MCF 10A (cell line): ENCODE measurements around the gene USP17L28. TPM values are rescaled to one million over a fixed set of nuclear protein-coding genes. Genes with fewer than 3 reads are reported as not detected.
"Not testable (repeated sequence)": the region's sequence is repeated elsewhere in the genome, so short reads cannot be mapped to it uniquely, and the experiment has no call there.

Source experiments
- Bru-seq: library from RNA; stranded (reverse); fragments of 400-500 nt; gene quantifications from one replicate; lab custom pipeline; 2021; lab: Mats Ljungman, UMichigan
- BruChase-seq, 2 experiments: library from RNA; stranded (reverse); fragments of 400-500 nt; gene quantifications; one replicate each; lab custom pipeline; 2021; lab: Mats Ljungman, UMichigan
- BruUV-seq: library from RNA; stranded (reverse); fragments of 400-500 nt; replicated peaks from 2 replicates; lab custom pipeline; 2021; lab: Mats Ljungman, UMichigan
- CTCF ChIA-PET: fragments of 300-600 bp; sonication (Branson Sonifier 250); formaldehyde crosslinking; extraction: SDS; loops from one replicate; lab custom pipeline; 2021; ENCODE audit warnings: antibody characterized with exemption, inconsistent platforms; lab: Yijun Ruan, JAX
- POLR2A ChIA-PET: fragments of 300-600, 350-650 bp; sonication (Branson Sonifier 250); formaldehyde crosslinking; extraction: SDS; loops from one replicate; lab custom pipeline; 2020; ENCODE audit warnings: antibody characterized with exemption, inconsistent platforms; lab: Yijun Ruan, JAX
- DNase-seq: peaks from one replicate; pipeline ENCODE4 v3.0.0-alpha.2; 2018; ENCODE audit not compliant: unreplicated experiment
- H3K27ac Mint-ChIP-seq: one replicate; pipeline ENCODE4 v1.8.0; 2022; ENCODE audit warnings: mild to moderate bottlenecking, low read depth, mixed read lengths; ENCODE audit not compliant: unreplicated experiment
- H3K27me3 Mint-ChIP-seq: one replicate; pipeline ENCODE4 v1.8.0; 2022; ENCODE audit warnings: mixed read lengths; ENCODE audit not compliant: insufficient read depth, unreplicated experiment
- H3K36me3 Mint-ChIP-seq: one replicate; pipeline ENCODE4 v1.8.0; 2022; ENCODE audit warnings: mild to moderate bottlenecking, moderate library complexity, mixed read lengths; ENCODE audit not compliant: insufficient read depth, unreplicated experiment
- H3K4me1 Mint-ChIP-seq: one replicate; pipeline ENCODE4 v1.8.0; 2022; ENCODE audit warnings: mixed read lengths; ENCODE audit not compliant: insufficient read depth, unreplicated experiment
- H3K4me3 Mint-ChIP-seq: one replicate; pipeline ENCODE4 v1.8.0; 2022; ENCODE audit warnings: mild to moderate bottlenecking, moderate library complexity, mixed read lengths; ENCODE audit not compliant: unreplicated experiment
- H3K9me3 Mint-ChIP-seq: one replicate; pipeline ENCODE4 v1.8.0; 2022; ENCODE audit warnings: mixed read lengths; ENCODE audit not compliant: unreplicated experiment
- intact Hi-C: fragments of 100-400 bp; cut with micrococcal nuclease; formaldehyde crosslinking; loops from 2 replicates; pipeline ENCODE4 v1.14.1; 2022
- long read RNA-seq: library from polyadenylated mRNA; stranded (forward); transcript quantifications from one replicate; pipeline ENCODE4 v2.0.0, GENCODE V29; 2022
- total RNA-seq: library from RNA; stranded (reverse); gene quantifications from 2 replicates; pipeline ENCODE4 v1.2.3, GENCODE V29; 2022

USP17L28 gene
- not detected in 2 replicates for total RNA-seq
- Bru-seq, nascent RNA: not detected
- BruChase-seq, experiment 1, labeled RNA remaining after a 6-hour chase: not detected
- BruChase-seq, experiment 2, labeled RNA remaining after a 2-hour chase: not detected
- long read RNA-seq: 0 reads

GRCh38 chr4:9348593-9348992 is at the start of gene USP17L28:
Gene USP17L28 (plus strand): TSS chr4:9348893. CDS start chr4:9348893, 0 bp downstream.
- POLR2A ChIA-PET, H3K27me3 Mint-ChIP-seq, H3K36me3 Mint-ChIP-seq, intact Hi-C loops, H3K9me3 Mint-ChIP-seq, CTCF ChIA-PET, BruUV-seq, H3K4me1 Mint-ChIP-seq, H3K4me3 Mint-ChIP-seq, H3K27ac Mint-ChIP-seq, DNase-seq: not testable (repeated sequence)

GRCh38 chr4:9324191-9324590 is 24.5 kb upstream of the USP17L28 start:
- BruUV-seq, CTCF ChIA-PET: not testable (repeated sequence)

GRCh38 chr4:9324865-9325264 is 23.8 kb upstream of the USP17L28 start, which contains the start of gene USP17L24:
Gene USP17L24 (plus strand): TSS chr4:9325165. CDS start chr4:9325165, 0 bp downstream.
- H3K36me3 Mint-ChIP-seq, H3K27ac Mint-ChIP-seq, H3K9me3 Mint-ChIP-seq, H3K27me3 Mint-ChIP-seq, DNase-seq, intact Hi-C loops, H3K4me3 Mint-ChIP-seq, POLR2A ChIA-PET, H3K4me1 Mint-ChIP-seq, CTCF ChIA-PET, BruUV-seq: not testable (repeated sequence)

More at GRCh38 chr4:9324191-9324590, 24.5 kb upstream of the USP17L28 start:
- H3K4me3 Mint-ChIP-seq, POLR2A ChIA-PET, DNase-seq, H3K4me1 Mint-ChIP-seq, H3K27ac Mint-ChIP-seq, H3K9me3 Mint-ChIP-seq, intact Hi-C loops, H3K36me3 Mint-ChIP-seq, H3K27me3 Mint-ChIP-seq: not testable (repeated sequence)

- POLR2A ChIA-PET, H3K4me1 Mint-ChIP-seq, H3K36me3 Mint-ChIP-seq, CTCF ChIA-PET, DNase-seq, H3K27me3 Mint-ChIP-seq, BruUV-seq, H3K4me3 Mint-ChIP-seq, H3K9me3 Mint-ChIP-seq, H3K27ac Mint-ChIP-seq, intact Hi-C loops: not testable (repeated sequence)
Observed at GRCh38 chr4:9329611-9330010, 19.1 kb upstream of the USP17L28 start, which contains the start of gene USP17L25. Gene USP17L25 (plus strand): TSS chr4:9329911. CDS start chr4:9329911, 0 bp downstream.

GRCh38 chr4:9334358-9334757 is 14.3 kb upstream of the USP17L28 start, which contains the start of gene USP17L26:
Gene USP17L26 (plus strand): TSS chr4:9334658. CDS start chr4:9334658, 0 bp downstream.
- H3K9me3 Mint-ChIP-seq, intact Hi-C loops, H3K27ac Mint-ChIP-seq, BruUV-seq, H3K36me3 Mint-ChIP-seq, CTCF ChIA-PET, DNase-seq, H3K4me3 Mint-ChIP-seq, POLR2A ChIA-PET, H3K27me3 Mint-ChIP-seq, H3K4me1 Mint-ChIP-seq: not testable (repeated sequence)

GRCh38 chr4:9339103-9339502 is 9.6 kb upstream of the USP17L28 start, which contains the start of gene USP17L5:
Gene USP17L5 (plus strand): TSS chr4:9339403. CDS start chr4:9339403, 0 bp downstream.
- POLR2A ChIA-PET, CTCF ChIA-PET, H3K27me3 Mint-ChIP-seq, H3K9me3 Mint-ChIP-seq, H3K27ac Mint-ChIP-seq, H3K4me1 Mint-ChIP-seq, intact Hi-C loops, H3K36me3 Mint-ChIP-seq, DNase-seq, BruUV-seq, H3K4me3 Mint-ChIP-seq: not testable (repeated sequence)

GRCh38 chr4:9343848-9344247 is 4.8 kb upstream of the USP17L28 start, which contains the start of gene USP17L27:
Gene USP17L27 (plus strand): TSS chr4:9344148. CDS start chr4:9344148, 0 bp downstream.
- POLR2A ChIA-PET, CTCF ChIA-PET, intact Hi-C loops, H3K4me3 Mint-ChIP-seq, H3K27me3 Mint-ChIP-seq, H3K27ac Mint-ChIP-seq, H3K9me3 Mint-ChIP-seq, H3K36me3 Mint-ChIP-seq, H3K4me1 Mint-ChIP-seq, DNase-seq, BruUV-seq: not testable (repeated sequence)

- DNase-seq, BruUV-seq, POLR2A ChIA-PET, H3K27ac Mint-ChIP-seq, CTCF ChIA-PET, H3K4me3 Mint-ChIP-seq, intact Hi-C loops, H3K27me3 Mint-ChIP-seq, H3K36me3 Mint-ChIP-seq, H3K9me3 Mint-ChIP-seq, H3K4me1 Mint-ChIP-seq: not testable (repeated sequence)
Observed at GRCh38 chr4:9350866-9351265, 2.2 kb downstream of the USP17L28 start.

- DNase-seq, H3K27ac Mint-ChIP-seq, H3K4me1 Mint-ChIP-seq, POLR2A ChIA-PET, intact Hi-C loops, CTCF ChIA-PET, H3K36me3 Mint-ChIP-seq, H3K4me3 Mint-ChIP-seq, H3K9me3 Mint-ChIP-seq, H3K27me3 Mint-ChIP-seq, BruUV-seq: not testable (repeated sequence)
Observed at GRCh38 chr4:9353338-9353737, 4.6 kb downstream of the USP17L28 start, which contains the start of gene USP17L29. Gene USP17L29 (plus strand): TSS chr4:9353638. CDS start chr4:9353638, 0 bp downstream.
